Stimulated activated CD4-positive, alpha-beta T cell treated with anti-CD3 and anti-CD28 coated beads, Interleukin-4, amount 100 ng/mL, for 4 hours (primary cell): Measurements from ENCODE around the gene NID1.
"Not testable (repeated sequence)": the region's sequence is repeated elsewhere in the genome, so short reads cannot be mapped to it uniquely, and the experiment has no call there.

ENCODE experiments used
- DNase-seq, 2 experiments: peaks; one replicate each; pipeline ENCODE4 v3.0.0-alpha.2; 2020

NID1 gene

DNA sequence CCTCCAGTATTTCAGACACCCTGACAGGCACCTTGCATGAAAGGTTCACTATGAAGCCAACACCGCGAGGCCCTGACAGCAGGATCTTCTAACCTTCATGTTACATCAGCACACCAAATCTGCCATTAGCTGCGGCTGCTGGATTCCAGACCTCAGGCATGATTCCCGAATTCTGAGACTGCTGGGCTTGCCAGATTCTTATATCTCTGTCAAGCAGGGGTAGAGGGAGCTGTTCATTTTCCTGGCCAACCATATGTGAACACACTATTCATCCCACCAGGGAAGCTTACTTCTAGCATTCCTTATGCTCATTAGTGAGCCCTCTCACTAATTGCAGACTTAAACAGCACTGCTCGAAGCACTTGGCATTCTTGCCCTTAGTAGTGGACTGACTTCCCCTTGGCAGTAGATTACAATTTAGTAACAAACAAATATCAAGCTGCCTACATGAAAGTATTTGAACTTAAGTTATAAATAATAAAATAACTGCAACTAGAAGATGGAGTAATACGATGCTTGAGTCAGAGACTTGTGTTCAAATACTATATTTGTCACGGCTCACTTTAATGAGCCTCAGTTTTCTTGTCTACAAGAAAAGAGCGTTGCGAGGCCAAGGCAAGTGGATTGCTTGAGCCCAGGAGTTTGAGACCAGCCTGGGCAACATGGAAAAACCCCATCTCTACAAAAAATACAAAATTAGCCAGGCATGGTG is 43.3 kb downstream of the NID1 start:
- DNase-seq = no peak

DNA sequence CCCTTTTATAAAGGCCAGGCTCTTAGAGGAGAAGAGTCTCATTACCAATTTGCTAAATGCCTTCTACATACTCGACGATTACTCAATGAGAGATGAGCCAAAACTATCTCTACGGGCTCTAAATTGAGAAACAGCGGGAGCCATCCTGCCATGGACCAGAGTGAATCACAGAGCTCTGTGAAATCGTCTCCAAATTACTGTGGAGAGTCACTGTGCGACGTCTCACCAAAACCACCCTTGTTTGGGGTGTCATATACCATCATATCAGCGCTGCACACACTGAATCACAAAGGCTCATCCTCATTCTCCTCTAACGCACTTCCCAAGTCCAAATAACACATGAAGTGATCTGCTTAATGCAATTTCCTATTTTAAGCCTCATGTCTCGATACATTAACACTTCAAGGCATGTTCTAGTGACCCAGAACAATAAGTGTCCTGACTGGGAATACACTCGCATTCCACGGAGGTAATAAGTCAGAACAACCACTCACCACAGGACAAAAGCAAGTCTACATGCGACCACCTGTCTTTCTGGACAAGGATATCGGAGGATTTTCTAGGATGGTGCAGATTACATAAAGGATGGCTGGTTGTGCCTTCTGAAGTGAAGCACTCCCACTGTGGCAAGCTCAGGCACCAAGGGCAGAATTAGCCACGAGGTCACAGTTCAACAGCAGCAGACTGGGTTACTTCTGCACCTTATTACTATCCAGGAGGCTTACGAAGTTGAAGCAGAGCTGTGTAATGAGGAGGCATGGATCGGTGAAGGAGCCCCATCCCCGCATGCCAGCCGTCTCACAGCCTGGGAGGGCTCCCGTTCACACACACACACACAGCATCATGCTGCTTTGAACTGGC is 44.3 kb downstream of the NID1 start:
- no peak for DNase-seq

DNA sequence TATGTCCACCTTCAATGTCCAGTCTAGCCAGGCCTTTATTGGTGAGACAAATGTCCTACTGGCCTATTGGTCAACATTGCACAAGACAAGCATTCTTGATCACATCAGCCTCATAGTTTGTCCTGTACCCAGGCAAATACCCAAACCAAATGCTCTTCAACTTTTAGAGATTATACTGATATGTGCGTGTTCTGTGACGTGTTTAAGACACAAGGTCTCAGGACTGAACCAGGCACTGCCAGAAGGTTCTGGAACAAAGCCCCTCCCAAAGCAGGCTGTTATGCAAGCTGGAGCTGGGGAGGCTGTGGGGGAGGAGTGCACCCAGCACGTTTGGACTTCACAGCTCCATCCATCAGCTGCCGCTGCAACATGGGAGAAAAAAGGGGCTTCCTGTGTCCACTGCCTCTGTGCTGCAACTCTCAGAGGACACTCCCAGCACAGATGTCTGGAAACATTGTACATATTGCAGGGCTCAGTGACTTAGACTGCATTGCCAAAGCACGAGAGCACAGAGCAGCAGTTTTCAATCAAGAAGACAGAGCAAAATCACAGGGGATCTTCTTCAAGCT is 45.9 kb downstream of the NID1 start:
- DNase-seq = no peak

DNA sequence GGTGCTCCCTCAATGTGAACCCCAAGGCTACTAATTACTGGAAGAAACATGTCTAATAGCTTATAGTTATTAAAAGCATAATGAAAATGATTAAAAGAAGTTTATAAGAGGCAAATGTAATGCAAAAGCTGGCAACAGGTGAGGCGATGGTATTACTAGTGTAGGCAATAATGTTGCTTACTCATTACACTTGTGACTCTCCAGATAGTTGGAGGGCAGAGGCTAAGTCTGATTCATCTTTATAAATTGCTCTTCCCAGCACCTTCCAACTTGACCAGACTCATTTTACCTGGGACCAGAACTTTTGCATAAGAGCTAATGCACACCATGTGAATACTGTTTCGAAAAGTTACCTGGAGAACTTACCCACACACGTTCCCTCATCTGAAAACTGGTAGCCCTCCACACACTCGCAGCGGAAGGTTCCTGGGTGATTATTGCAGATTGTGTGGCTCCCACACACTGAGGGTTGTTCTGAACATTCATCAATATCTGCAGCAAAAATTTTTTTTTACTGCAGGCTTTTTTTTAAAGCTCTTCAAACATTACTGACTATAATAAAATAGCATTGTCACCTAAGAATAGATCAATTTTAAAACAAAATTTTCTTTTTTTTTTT is 48.0 kb downstream of the NID1 start:
- DNase-seq = no peak

DNA sequence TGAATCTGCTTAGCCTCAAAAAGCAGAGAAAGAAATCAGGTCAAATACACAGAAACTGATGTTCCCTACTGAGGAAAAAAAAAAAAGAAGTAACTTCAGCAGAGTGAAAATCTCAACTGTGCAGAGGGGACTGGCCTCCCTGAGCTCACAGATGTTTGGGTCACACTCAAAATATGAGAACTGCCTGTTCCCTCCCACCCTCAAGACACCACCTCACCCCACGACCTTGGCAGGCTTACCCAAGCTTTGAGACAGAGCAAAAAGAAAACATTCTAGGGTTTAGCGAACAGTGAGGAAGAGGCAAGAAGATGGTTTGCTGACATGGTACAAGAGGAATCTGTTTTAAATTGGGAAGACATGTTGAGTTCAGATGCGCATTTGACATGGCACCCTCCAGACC is 48.8 kb downstream of the NID1 start:
- DNase-seq = no peak

DNA sequence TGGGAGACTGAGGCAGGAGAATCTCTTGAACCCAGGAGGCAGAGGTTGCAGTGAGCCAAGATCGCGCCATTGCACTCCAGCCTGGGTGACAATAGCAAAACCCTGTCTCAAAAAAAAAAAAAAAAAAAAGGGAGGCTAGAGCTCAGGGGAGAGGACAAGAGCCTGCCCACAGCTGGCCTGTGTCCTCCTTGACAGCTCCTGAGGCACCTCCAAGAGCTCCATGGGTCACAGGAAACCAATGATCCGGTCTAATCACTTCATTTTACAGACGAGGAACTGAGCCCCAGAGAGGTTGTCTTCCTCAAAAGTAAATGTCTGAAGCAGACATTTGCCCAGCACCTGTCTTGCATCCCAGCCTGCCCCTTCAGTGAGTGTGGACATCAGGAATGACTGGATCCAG is 49.4 kb downstream of the NID1 start:
- DNase-seq = no peak

DNA sequence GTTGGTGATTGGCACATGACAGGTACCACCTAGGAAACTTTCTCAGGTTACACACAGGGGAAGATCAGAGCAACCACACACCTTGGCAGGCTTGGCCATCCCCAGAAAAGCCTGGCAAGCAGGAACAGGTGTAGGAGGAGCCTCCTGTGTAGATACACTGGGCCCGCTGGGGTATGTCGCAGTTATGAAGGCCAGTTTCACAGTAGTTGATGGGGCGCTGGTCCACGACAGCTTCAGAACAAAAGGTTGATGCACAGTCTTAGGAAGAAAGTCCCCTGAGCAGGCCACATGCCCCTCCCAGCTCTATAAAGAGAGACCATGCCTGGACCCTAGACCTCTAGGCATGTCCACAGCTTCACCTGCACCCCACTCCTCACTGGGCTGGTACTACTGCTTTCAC is 51.6 kb downstream of the NID1 start:
- DNase-seq = no peak

DNA sequence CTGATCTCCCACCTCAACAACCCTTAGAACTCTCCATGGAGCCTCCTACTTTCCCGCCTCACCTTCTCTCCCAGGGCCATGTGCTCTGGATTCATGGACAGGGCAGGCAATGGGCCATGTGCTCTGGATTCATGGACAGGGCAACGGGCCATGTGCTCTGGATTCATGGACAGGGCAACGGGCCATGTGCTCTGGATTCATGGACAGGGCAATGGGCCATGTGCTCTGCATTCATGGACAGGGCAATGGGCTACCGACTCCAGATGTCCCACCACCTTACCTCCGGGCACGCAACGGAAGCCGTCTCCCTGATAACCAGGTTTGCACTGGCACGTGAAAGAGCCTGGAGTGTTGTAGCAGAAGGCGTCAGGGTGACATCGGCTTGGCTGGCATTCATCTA is 53.2 kb downstream of the NID1 start:
- DNase-seq = no peak

DNA sequence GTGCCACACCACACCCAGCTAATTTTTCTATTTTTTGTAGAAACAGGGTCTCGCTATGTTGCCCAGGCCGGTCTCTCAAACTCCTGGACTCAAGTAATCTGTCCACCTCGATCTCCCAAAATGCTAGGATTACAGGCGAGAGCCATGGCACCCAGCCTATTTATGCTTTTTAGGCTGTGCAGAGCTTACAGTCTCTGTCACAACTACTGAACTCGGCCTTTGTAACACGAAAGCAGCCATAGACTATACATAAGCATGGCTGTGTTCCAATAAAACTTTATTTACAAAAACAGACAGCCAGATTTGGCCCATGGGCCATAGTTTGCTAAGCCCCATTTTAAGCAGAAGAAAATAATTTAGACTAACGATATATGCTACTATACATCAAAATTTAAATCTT is 54.4 kb downstream of the NID1 start:
- DNase-seq = no peak

DNA sequence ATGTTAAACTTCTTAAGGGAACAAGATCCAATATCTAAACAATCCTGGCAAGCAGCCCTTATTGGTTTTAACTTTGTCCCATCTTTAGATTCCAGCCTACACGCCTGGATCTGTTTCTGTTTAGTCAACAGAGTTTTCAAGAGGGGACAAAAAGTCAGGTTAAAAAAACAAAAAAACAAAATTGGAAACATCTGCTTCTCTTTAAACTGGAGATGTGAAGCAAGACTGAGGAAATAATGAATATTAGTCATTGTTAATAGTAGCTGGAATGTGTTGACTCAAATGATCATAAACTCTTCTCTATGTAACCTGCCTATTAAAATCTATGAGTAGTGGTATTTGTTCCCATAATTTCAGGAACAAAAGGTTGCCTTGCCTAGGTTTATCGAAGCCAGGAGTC is 55.0 kb downstream of the NID1 start:
- no peak for DNase-seq

DNA sequence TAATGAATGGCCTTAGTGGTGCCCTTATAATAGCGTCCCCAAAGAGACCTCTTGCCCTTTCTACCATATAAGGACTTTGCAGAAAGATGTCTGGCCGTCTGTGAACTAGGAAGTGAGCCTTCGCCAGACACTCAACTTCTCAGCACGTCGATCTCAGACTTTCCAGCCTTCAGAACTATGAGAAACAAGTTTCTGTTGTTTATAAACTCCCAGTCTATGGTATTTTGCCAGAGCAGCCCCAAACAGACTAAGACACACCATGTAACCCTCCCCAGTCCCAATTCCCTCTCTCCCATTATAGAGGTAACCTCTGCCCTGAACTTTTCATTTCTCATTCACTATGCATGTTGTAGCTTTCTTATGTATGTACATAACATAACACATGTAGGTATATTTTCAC is 55.7 kb downstream of the NID1 start:
- DNase-seq = no peak

DNA sequence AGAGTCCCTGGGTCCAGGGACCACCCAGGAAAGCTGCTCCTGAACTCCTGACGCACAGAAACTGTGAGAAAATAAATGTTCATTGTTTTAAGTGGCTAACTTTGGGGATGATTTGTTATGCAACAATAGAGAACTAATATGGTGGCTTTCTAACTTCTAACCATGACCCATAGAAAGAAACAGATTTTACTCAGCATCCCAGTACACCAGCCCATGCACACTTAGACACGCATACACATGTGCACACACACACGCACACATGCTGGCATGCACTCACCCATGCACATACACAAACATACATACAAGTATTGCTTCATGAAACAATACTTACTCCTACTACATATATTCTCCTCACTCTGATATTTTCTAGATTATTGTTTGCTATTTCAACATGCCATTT is 57.1 kb downstream of the NID1 start:
- no peak for DNase-seq

DNA sequence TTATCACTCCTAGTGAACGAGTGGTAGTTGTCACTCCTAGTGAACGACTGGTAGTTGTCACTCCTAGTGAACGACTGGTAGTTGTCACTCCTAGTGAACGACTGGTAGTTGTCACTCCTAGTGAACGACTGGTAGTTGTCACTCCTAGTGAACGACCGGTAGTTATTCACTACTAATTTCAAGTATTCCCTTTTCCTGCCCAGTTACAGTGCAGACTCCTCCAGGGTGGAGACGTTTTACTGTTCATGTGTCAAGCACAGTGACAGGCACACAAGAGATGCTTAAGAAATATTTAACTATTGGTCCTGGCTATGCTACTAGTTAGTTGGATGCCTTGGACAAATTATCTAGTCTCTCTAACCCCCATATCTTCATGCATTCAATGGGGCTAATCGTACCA is 61.8 kb downstream of the NID1 start:
- not testable (repeated sequence) for DNase-seq

DNA sequence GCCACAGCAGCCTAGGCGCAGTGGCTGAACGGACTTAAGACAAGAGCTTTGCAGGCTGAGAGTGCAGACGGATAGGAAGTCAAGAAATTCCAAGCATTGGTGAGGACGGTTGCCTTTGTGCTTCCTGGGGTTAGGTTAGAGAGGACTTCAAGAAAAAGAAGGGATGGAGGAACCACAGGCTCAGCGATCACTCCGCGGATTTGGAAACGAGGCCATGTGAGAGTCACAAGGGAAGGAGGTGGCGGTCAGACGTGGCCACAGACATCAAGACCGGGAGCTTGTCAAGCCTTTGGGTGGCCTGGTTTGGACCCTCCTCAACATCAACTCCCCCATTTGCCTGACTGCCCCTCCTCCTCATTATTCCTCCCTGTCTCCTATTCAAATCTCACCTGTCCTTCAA is 62.3 kb downstream of the NID1 start:
- DNase-seq = no peak

DNA sequence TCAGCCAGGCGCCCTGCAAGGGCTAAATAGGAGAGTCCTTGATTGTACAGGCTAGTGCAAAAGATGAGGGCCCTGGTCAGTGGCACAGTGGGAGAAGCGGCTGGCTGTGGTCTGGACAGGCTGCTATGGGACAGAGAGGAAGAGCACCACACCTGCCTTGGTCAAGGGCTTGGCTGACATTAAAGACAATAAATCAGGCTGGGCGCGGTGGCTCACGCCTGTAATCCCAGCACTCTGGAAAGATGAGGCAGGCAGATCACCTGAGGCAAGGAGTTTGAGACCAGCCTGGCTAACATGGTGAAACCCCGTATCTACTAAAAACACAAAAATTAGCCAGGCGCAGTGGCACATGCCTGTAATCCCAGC is 62.9 kb downstream of the NID1 start:
- no peak for DNase-seq

DNA sequence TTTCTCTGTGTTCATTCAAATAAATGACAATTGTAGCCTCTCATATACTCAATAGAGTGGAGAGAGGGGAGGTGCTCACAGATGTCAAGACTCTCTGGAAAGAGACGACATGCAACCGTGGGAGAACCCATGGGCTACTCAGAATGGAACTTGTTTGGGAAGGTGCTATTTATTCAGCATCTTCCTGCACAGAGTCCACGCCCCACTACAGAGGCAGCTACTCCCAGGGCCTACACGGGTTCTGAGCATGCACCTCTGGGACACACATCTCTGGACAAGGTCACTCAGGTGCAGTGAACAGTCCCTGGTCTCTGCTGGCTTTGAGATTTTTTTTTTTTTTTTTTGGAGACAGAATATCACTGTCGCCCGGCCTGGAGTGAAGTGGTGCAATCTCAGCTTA is 64.1 kb downstream of the NID1 start:
- DNase-seq = no peak

DNA sequence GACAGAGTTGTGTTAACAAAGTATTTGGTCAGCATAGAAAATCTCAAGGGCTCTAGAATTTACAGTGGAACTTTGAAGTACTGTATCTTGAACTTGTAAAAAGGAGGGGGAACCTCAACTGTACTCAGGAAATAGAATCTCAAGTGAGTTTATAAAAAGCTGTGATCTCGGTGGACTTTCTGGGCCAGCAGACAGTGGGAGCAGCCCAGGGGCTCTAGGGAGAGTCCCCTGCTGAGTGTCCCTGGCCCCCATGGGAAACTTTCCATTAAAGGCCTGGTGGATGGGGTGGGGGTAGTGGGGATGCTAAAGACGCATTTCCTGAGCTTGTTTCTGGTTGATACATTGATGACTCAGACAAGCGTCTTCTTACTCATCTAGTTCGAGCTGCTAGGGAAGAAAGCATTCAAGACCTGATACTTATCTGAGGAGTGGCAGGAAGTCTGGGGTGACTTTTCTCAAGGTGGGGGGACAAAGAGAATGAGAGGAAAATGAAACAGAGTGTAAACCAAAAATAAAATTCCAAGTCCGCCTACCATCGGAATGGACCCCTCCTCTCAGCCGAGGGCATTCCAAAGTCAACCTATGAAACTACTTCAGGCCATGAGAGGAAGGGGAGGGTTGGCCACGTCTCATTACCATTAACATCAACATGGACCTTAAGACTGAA is 65.5 kb downstream of the NID1 start:
- peak; percentile 54 to 83 for DNase-seq

DNA sequence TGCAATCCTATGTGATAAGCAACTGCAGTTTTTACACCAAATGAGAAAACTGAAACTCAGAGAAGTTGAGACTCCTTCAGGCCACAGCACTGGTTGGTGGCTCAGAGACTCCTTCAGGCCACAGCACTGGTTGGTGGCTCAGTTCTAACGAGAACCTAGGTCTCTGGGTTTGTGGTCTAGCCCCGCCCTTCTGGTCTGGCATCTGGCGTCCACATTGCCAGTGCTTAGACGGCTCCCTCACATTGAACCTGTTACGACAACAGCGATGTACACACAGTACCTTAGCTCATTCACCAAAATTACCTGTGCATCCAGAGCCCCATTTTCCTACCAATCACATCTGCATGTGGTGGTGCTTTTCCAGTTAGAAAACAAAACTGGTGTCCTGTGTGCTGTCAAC is 66.1 kb downstream of the NID1 start:
- peak; percentile 12 to 24 for DNase-seq

DNA sequence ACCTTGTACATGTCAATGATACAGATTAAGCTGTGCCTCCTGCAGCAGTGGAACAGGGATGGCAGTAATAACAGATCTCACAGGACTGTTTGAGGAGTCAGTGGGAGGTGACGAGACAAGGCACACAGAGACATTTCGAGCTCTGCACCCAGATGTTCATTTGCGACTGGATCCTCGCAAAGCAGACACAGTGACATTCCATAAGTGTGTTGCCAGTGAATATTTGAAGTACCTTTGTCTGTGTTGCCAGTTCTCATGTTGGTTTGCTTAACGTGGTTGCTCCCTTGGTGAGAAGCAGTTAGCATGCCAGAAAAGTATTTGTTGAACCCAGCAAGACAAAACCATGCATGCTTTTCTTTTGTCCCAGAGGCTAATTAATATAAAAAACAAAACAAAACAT is 67.0 kb downstream of the NID1 start:
- DNase-seq = no peak

DNA sequence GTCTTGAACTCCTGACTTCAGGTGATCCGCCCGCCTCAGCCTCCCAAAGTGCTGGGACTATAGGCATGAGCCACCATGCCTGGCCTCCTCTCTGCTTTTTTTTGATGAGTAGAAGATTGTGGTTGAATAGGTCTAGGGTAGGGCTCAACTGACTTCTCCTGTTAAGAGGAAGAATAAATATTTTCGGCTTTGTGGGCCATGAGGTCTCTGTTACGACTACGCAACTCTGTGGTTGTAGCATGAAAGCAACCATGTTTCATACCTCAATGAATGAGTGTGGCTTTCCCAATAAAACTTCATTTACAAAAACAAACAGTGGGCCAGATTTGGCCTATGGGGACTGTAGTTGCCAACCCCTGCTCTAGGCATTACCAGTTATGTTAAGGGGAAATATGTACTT is 67.8 kb downstream of the NID1 start:
- no peak for DNase-seq

DNA sequence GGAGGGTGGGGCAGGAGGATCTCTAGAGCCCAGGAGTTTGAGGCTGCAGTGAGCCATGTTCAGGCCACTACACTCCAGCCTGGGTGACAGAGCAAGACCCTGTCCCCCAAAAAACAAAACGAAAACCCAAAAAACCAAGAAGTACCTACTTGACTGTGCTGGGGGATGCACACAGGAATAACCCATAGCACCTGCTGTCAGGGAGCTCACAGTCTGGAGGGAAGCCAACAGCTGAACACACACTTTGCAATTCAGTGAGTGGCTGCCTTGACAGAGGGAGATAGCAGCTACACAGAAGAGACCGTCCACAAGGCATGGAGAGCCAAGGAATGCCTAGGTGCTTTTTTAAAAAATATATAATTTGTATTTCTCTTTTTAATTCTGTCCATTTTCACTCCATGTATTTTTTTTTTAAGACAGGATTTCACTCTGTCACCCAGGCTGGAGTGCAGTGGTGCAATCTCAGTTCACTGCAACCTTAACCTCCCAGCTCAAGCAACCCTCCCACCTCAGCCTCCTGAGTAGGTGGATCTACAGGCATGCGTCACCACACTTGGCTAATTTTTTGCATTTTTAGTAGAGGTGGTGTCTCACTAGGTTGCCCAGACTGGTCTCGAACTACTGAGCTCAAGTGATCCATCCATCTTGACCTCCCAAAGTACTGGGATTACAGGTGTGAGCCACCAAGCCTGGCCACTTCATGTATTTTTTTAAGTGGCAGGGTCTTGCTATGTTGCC is 68.7 kb downstream of the NID1 start:
- no peak for DNase-seq

DNA sequence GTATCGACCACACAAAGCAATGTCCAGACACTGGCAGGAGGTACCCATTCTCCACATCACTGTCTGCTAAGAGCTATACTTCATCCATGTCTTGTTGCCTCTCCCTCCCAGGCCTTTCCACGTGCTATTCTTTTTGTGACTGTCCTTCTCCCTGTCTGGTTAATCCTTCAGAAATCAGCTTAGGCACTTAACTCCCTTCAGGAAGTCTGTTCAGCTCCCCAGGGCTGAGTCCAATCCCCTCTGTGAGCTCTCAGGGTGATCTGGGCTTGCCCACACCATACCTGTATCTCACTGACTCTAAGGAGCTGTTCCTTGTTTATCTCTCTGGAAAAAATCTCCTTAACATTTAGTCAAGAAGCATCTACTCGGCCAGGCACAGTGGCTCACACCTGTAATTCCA is 69.4 kb downstream of the NID1 start:
- DNase-seq = no peak

DNA sequence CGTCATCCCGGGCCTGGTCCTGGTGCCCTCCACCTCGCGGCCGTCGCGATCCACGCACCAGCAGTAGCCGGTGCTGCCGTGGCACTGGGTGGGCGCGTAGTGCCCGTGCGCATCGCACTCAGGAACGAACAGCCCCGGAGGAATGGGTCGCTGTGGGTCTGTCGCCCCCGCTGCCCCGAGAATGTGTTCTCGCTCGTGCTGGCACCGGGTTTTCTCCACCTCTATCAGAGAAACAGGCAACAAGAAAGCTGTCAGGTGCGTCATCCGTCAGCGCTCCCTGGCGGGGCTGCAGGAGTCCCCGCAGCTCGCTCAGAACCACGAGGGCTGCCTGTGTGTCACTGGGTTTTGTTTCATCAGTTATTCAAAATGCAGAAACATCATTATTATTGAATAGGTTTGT is 71.2 kb downstream of the NID1 start:
- no peak for DNase-seq
